HG03108 (cell line): ENCODE measurements around the gene FARS2.
"Not testable (repeated sequence)": the region's sequence is repeated elsewhere in the genome, so short reads cannot be mapped to it uniquely, and the experiment has no call there.

ENCODE experiments used
- ATAC-seq: cut with Tn5 transposase; IDR thresholded peaks from one replicate; pipeline ENCODE4 v1.9.1; 2021; ENCODE audit warnings: moderate library complexity; ENCODE audit not compliant: unreplicated experiment

FARS2 gene

DNA sequence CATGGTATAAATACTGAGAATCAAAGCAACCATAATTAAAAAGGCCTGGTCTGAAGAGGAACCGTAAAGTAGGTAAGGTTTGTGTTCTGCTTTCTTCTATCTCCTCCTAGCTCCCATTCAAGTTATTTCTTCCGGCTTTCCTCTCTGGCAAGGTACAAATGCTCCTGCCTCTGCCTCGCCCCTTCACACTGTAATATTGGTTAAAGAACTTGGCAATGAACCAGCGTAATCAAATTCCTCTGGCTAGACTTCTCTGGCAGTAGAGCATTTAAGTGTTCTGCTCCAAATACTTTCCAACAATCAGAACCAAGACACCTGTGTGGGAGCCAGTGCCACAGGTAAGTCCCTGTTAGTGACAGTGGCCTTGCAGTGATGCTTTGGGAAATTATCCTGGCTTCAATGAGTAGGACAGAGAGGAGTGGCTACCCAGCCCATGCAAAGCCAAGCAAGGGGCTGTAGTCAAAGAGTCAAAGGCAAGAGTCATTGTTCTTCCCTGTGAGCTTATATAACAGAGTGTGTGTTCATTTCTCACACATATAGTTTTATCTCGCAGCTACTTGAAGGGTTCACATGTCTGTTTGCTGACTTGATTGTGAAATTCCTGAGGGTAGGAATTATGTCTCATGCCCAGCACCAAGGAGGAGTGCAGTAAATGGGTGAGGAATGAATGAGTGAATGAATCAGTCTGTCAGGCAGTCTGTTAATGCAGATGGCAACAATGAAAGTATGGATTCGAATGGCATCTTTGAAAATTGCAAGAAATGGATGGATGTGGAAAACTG lies 416.1 kb downstream of the FARS2 start:
- ATAC-seq: no peak

DNA sequence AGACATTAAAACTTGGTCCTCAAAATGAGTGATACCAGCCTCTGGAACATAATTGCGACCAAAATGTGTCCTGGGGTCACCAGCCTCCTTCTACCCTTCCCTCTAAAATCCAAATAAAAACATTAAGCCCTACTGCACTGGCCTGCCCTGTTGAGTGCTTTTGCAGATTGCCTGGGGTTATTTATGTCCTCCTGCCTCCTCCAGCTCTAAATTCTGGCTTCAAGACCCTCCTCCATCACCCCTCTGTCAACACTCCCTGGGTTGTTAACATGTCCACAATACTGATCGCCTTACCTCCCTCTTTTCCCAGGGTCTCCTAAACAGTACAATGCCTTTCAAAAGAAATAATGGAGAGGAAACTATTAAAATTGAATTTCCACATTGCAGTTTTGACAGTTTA lies 418.0 kb downstream of the FARS2 start:
- ATAC-seq: no peak

DNA sequence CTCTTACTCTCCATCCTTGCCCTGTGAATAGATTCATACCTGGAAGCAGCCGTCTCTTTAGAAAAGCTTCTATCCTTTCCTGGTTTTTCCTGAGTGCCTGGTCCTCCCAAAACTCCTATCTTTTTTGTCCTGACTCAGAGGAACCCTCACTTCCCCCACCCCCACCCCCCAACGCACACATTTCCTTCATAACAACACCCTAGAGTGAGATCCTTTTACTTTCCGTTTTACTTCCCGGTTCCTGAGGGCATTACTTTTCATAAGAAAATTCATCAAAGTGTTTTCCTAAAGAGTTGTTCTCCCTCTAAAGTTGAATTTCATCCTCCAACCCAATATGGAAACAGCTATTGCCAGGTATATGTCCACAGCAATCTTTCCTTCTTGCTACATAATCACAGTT lies 418.4 kb downstream of the FARS2 start:
- ATAC-seq: no peak

DNA sequence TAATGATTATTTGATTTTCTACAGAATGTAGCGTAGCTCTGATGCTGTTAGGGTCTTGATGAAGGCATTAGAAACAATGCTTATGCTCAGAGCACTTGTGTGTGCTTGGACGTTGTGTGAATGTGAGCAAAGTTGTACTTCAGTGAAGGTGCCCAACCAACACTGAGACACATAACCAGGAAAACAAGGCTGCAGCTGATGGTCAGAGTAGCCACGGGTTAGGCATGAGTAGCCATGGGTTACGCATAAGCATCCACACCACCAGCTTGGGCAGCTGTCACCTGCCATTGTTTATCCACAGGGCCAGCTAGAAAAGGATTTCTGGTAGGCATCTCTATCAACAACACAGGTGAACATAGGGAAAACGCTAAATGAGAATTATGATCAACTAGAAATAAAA lies 418.8 kb downstream of the FARS2 start:
- peak; percentile 80 for ATAC-seq

DNA sequence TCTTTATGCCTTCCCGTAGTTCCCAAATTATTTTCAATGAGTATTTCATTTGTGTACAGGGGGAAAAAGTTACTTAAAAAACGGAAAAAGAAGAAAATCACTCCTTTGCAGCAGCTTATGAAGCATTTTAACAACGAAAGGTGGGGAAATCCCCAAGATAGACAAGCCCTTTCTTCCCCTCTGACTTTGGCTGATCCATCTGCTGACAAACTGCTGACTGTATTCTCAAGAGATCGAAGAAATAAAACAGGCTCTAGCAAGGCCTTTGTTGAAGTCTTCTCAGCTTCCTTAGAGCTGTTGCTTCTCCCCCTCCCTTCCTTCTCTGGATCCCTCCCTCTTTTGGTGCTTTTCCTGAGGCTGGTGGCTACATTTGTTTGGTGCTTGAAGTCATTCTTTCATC lies 420.2 kb downstream of the FARS2 start:
- no peak for ATAC-seq

DNA sequence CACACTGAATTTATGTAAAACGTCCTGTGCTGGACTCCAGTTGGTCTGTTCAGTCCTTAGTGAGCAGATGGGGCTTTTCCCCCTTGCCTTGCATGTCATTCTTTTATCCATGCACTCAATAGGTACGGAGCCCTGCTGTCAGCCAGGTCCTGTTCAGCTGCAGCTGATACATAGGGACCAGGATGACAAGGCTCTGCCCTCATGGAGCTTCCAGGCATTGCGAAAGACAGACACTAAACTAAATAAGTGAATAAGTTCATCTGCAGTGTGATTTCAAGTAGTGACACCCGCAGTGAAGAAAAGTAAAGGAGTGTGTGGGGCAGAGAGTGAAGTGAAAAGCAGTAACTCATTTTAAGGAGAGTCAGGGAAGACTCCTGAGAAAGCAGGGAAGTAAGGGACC lies 421.2 kb downstream of the FARS2 start:
- no peak for ATAC-seq

DNA sequence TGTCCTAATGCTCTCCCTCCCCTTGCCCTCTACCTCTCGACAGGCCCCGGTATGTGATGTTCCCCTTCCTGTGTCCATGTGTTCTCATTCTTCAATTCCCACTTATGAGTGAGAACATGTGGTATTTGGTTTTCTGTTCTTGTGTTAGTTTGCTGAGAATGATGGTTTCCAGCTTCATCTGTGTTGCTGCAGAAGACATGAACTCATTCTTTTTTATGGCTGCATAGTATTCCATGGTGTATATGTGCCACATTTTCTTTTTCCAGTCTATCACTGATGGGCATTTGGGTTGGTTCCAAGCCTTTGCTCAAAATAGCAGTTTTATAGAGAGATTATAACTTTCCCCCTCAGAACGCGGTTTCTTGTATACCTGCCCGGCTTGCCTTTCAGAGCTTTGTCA lies 422.4 kb downstream of the FARS2 start:
- not testable (repeated sequence) for ATAC-seq

DNA sequence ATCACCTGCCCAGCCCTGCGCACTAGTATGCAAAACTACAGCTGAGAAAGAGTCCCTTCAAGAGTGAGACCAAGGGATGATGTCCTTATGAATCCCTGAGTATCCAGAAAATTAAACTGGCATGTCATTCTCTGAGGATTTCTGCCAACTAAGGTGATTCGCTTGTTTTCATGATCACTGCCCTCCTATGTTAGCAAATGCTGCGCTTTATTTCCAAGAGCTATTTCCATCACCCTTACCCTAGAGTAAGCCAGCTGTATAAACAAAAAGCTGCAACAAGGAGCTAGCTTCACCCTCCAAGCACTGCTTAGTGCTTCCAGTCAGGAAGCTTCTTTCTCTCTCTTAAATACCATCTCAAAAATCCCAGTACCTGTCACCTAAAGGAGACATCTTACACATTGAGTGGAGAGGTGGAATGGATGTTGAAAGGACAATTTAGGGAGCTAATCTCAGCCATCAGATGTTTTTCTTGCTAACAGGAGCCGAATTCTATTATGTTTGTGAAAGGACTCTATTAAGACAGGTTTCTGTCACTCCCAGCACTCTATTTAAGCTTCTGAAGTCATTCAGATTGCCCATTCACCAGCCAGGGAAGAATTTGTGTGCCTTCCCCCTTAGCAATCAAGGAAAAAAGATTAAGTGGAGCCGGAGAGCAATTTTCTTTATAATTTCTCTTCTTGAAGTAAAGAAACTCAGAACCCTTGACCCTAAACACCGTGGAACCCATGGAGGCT lies 423.2 kb downstream of the FARS2 start:
- no peak for ATAC-seq

DNA sequence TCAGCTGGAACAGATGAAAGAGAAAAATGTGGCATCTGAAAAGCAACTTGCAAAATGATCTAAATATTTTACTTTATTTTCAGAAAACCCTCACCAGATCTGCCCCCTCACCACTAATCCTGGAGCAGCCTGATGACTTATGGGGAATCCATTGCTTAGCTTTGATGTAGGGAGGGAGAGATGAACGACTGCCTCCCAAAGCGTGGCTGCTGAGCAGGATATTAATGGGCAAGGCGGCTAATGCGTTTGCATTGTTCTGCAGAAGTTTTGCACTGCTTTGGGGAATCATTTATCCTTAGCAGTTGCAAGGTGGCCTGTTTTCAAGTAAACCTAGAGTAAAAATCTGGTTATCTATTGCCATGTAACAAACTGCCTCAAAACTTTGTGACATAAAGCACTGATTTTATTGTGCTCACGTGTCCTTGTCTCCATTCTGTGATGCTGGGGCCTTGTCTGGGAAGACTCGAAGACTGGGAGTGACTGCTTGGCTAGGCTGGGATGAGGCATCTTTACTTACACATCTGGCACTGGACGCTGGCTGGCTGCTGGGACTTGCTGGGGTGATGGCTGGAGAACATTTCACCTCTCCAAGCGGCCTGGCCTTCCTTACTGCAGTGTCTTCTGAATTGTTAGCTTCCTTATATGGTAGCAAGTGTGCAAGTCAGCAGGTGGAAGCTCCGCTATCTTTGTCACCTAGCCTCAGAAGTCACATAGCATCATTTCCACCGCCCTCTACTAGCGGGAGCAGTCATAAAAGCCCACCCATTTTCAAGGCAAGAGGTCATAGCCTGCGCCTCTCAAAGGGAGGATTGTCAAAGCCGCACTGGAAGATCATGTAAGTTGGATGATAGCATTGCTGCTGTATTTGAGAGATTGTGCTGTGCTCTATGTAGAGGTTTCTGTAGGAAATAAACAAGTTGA lies 432.2 kb downstream of the FARS2 start:
- ATAC-seq: no peak

DNA sequence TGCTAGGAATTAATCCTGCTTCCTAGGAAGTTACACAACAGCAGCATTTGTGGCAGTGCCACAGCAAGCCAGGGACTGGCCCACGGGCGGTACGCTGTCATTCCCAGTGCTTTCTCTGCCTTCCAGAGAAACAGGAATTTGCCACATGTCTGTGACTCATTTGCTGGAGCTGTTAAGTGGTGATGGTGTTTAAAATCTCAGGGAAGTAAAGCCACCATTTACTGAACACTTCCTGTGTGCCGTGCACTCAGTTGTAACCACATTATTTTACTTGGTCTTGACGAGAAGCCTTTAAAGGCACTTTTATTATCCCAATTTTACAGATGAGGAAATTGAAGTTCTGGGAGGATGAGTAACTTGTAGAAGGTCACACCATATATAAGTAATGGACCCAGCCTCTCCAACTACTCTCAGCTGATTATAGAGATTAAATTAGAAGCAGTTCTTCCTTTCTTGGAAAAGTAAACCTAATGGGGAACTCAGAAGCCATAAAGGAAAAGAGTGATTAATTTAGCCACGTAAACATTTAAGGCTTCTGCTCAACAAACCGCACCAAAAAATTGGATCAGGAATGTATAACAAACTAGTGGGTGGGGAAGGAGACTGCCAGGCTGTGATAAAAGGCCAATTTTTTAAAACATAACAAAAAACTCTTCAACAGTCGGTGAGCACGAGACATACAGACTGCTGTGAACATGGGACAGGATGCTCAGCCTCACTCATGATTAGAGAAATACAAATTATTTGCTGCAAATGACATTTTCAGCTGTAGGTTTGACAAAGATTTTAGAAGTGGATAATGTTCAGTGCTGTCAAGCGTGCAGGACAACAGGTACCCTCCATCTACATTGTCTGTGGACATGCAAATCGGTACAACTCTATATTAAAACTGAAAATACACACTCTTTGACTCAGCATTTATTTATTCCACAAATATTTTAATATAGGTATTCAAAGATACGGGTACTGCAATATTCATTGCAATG lies 434.2 kb downstream of the FARS2 start:
- no peak for ATAC-seq

DNA sequence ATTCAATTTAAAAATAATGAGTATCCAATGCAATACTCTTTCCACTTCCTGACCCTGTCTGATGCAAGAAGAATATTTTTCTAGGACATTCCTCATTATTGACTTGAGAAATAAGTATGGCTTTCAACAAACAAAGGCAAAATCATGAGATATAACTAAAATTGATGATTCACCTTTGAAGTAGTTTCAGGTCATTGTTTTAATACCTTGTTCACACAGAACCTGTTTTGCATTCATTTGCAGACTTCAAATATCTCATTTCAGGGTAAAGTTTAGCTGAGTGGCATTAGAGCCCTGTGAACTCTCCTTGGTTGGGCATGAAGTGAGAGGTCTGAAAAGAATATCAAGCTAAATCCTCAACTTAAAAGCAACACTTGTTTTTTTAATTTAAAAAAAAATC lies 436.2 kb downstream of the FARS2 start:
- ATAC-seq: no peak

DNA sequence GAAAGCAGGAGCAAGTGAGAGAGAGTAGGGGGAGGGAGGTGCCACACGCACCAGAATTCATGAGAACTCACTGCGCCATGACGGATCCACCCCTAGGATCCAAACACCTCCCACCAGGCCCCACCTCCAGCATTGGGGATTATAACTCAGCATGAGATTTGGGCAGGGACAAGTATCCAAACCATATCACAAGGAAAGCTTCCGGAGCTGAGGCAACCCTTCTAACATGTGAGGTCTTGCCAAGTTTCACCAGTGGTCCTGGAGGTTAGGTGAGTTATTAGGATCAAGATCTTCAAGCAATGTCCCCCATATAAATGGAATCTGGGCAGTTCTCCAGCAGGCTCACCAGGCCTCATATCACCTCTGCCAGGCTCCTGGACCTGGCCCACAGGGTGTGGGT lies 437.0 kb downstream of the FARS2 start:
- no peak for ATAC-seq

DNA sequence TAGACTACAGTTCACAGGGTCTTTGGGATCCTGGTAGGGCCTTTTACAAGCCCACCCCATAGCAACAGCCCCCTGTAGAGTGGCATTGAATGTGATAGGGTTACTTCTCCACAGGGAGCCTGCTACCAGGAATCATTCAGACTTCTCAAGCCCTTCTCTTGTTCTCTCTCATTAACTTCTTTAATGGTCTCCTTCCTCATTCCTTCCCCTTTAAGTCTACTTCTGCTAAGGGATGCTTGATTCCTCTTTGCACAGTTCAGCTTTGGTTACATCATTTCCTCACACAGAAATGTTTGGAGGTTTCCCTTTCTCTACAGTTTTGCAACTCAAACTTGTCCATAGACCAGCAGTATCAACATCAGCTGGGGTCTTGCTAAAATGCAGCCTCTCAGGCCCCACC lies 437.8 kb downstream of the FARS2 start:
- ATAC-seq: not testable (repeated sequence)

DNA sequence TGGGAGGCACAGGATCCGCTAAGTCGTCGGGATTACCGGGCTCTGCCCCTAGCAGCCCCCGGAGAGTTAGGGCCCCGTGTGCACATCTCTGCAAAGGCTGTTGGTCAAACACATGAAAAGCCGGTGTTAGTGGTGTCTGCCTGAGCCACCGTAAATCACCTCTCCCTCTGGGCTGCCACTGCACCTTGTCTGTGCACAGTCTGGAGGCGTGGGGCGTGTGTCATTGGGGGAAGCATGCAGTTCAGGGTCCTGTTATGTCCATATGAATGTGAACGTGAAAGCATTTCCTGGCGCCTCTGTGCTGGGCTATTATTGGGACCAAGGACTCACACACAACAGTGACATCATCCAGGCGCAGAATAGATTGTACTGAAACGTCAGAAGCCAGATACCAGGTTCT lies 439.9 kb downstream of the FARS2 start:
- ATAC-seq: no peak

DNA sequence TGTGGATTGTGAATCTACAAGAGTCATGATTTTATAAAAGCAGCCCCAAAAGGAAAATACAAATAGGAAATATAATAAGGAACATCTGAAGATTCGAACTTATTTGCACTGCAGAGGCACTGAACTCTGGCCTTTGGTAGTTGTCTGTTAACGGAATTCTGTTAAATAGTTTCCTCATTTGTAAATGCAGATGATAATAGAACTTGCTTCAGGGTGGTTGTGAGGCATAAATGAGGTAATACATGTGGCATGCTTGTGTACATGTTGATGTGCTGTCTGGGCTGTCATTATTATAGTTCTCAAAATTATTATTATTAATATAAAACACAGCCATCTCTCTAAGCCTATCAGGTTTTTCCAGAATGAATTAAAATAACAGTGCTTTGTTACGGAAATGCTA lies 443.4 kb downstream of the FARS2 start:
- no peak for ATAC-seq

DNA sequence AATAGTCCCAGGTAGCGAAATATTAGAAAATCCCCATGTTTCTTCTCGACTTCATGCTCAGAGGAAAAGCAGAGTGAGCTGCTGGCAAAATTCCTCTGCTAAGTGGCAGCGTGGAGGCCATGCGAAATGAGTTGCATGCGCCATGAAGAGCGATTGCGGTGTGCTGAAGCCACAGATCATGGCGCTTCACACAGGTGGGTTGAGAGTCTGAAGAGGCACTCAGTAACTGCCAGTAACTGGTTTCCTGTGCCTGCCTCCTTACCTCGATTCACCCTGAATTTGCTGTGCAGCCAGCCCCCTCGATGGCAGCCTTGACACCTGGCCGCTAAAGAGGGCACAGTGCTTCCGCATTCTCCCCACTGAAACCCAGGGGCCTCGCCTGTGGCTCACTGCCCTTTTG lies 443.9 kb downstream of the FARS2 start:
- no peak for ATAC-seq

DNA sequence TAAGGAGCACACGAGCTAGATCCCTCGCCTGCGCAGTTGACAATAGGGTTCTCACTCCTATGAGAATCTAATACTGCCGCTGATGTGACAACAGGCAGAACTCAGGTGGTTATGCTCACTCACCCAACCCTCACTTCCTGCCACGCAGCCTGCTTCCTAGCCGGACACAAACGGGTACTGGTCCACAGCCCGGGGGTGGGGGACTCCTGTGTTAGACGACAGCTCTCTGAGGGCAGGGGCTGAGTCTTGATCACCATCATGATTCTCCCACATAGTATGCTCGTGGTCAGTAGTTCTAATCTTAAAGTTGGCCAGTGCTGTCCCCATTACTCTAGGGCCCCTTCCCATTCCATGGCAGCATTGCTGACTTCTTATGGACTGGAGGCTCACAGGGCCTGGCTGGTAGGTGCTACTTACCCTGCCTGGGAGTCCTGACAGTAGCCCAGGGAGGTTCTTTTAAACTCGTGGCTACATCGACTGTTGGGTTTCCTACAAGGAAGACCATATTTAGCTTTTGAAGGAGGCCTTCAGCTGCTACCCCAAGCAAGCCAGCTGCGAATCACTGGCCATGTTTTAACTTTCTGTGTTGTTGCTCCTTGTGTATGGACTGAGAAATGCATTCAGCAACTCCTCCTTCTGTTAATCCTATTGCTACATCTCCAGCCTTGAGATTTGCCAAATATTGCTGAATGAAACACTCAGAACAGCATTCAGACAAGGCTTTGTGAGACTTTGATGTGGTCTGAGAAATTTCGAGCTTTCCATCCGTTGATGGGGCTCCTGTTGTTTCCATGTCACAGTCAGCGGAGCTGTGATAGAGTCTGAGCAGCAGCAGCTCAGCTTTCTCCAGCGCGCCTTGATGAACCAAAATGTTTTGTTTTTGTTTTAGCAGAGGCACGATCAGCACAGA lies 445.1 kb downstream of the FARS2 start:
- ATAC-seq: no peak

DNA sequence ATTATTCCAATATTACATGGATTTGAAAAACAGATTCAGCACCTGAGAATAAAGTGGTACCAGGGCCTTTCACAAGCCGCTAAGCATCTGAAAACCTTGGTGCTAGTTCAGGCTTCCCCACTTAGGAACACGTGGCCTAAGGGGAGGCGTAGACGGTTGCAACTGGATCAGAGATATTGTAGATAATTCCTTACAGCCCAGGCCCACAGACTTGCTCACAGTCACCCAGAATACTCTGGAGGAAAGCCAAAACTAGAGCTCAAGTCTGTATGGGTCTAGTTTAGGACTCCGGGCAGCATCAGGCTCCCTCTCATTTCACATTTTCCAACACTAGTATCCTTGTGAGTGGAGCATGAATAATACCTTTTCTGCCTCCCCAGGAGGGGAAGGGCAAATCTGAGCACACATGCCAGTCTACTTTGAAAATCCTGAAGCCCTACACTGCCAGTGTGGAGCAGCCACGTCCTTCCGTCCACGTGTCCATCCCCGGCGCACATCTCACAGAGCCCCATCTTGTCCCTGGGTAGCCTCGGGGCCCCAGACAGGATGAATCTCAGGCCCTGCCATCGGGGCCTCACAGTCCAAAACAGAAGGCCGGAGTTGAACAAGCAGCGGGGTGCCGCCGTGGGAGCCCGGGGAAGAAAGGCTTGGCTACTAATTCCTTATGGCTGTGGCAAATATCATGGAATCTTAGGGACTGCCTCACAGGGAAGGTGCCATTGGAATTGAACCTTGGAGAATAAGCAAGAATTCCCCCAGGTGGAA lies 446.1 kb downstream of the FARS2 start:
- no peak for ATAC-seq

DNA sequence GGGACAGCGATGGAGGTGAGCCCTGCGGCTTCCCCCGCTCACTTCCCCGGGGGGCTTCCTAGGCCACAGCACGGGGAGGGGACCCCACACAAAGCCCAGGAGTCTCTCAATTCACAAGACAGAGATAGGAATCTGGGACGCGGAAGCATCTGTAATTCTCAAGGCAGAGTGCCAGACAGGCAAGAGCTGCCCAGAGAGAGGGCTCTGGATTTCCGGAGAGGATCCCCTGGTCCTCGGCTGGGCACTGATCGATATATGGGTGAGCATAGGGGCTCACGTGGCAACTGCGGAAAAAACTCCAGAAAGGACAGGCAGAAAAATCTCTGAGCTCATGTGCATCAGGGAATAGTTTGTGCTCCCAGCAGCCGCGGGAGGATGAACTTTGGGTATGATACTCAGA lies 449.2 kb downstream of the FARS2 start:
- no peak for ATAC-seq
